BE2C (cell line): ENCODE measurements around the gene ATP5F1D.

ENCODE experiments used
- DNase-seq: peaks from one replicate; pipeline ENCODE4 v3.0.0-alpha.2; 2020
- H3K27me3 ChIP-seq: fragments of 250-450 bp; sonication (Bioruptor Pico); 2 replicates; pipeline ENCODE4 v1.5.1; 2020; ENCODE audit warnings: mild to moderate bottlenecking
- H3K36me3 ChIP-seq: fragments of 250-450 bp; sonication (Bioruptor Pico); 2 replicates; pipeline ENCODE4 v1.5.1; 2020; ENCODE audit warnings: mild to moderate bottlenecking
- H3K4me1 ChIP-seq: fragments of 250-450 bp; sonication (Bioruptor Pico); 2 replicates; pipeline ENCODE4 v1.5.1; 2020
- H3K4me3 ChIP-seq: 2 replicates; pipeline ENCODE4 v1.5.1; 2011; ENCODE audit warnings: low read depth, low read length
- H3K9me3 ChIP-seq: fragments of 250-450 bp; sonication (Bioruptor Pico); 2 replicates; pipeline ENCODE4 v1.5.1; 2020
- TF ChIP-seq, protein P1 (sequence below): IDR thresholded peaks from 2 replicates; pipeline ENCODE4 v1.5.1; 2012; ENCODE audit warnings: mild to moderate bottlenecking, low read depth, low read length

The ATP5F1D gene

DNA sequence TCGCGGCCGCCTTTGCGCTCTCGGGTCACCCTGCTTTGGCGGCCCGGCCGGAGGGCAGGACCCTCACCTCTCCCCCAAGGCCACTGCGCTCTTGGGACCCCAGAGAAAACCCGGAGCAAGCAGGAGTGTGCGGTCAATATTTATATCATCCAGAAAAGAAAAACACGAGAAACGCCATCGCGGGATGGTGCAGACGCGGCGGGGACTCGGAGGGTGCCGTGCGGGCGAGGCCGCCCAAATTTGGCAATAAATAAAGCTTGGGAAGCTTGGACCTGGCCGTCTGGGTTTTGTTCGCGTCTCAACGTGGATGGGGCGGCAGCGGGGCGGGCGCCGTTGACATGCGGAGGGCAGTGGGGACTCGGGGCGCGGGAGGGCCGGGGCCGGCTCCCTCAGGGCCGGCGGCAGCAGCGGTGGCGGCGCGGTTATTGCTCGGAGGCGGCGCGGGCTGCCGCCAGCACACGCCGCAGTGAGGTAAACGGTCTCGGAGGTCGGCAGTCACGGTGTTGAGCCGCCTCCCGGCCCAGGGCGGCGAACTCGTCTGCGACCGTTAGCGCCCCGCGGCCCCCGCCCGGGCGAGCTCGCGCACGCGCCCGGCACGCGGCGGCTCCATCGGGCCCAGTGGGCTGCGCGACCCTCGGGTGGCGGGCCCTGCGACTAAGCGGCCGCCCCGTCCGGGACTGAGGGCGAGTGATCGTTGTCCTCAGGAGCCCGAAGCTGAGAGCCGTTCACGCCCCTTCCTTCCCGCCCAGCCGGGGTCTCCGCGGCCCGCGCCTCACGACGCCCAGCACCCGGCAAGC lies 13.2 kb upstream of the ATP5F1D start:
- peaks cover 44% of the 10 kb centered on the region for H3K36me3 ChIP-seq
- H3K27me3 ChIP-seq: no peaks in the 10 kb centered on the region
- no peak overlapping the region for H3K4me3 ChIP-seq
- H3K9me3 ChIP-seq: no peaks in the 10 kb centered on the region
- TF ChIP-seq, protein P1, sequence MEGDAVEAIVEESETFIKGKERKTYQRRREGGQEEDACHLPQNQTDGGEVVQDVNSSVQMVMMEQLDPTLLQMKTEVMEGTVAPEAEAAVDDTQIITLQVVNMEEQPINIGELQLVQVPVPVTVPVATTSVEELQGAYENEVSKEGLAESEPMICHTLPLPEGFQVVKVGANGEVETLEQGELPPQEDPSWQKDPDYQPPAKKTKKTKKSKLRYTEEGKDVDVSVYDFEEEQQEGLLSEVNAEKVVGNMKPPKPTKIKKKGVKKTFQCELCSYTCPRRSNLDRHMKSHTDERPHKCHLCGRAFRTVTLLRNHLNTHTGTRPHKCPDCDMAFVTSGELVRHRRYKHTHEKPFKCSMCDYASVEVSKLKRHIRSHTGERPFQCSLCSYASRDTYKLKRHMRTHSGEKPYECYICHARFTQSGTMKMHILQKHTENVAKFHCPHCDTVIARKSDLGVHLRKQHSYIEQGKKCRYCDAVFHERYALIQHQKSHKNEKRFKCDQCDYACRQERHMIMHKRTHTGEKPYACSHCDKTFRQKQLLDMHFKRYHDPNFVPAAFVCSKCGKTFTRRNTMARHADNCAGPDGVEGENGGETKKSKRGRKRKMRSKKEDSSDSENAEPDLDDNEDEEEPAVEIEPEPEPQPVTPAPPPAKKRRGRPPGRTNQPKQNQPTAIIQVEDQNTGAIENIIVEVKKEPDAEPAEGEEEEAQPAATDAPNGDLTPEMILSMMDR: no peak
- H3K4me1 ChIP-seq: peaks cover 14% of the 10 kb centered on the region
- no peak for DNase-seq

DNA sequence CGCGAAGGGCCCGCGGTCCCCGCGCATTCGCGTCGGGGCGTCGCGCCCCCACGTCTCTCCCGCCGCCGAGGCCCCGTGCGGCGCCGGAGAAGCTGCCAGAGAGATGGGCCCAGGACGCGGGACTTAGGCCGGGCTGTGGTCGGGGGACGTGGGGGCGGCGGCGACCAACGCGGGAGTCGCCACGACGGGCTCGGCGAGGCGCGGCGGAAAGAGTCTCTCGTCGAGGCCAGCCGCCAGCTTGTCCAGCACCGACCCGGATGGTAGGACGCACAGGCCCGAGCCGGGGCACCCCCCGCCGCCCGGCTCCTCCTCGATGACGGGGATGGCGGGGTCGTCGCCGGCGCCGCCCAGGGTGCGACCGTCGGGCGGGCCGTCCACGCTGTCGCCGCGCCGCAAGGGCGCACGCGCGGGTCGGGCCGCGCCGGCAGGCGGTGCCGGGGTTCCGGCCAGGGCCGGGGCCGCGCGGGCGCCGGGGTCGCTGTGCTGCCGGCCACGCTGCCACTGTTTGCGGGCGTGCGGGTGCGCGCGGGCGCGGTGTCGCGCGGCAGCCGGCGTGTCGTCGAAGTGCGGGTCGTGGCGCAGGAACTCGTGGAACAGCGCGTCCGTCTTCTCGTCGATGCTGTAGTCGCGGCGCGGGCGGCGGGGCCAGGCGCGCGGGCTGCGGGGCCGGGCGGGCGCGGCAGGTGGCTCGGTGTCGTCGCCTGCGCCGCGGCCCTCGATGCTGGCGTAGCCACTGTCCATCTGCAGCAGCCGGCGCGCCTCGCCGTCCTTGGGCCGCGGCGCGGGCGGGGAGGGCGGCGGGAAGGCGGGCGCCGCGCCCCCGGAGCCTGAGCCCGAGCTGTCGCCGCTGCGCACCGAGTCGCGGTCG lies 12.3 kb upstream of the ATP5F1D start:
- no peak for DNase-seq
- Histone ChIP-seq H3K4me3 (no peak overlapping the region), H3K4me1 (peaks cover 10% of the 10 kb centered on the region), H3K27me3 (no peaks in the 10 kb centered on the region), H3K9me3 (no peaks in the 10 kb centered on the region), H3K36me3 (peaks cover 42% of the 10 kb centered on the region)
- TF ChIP-seq, protein P1: no peak

DNA sequence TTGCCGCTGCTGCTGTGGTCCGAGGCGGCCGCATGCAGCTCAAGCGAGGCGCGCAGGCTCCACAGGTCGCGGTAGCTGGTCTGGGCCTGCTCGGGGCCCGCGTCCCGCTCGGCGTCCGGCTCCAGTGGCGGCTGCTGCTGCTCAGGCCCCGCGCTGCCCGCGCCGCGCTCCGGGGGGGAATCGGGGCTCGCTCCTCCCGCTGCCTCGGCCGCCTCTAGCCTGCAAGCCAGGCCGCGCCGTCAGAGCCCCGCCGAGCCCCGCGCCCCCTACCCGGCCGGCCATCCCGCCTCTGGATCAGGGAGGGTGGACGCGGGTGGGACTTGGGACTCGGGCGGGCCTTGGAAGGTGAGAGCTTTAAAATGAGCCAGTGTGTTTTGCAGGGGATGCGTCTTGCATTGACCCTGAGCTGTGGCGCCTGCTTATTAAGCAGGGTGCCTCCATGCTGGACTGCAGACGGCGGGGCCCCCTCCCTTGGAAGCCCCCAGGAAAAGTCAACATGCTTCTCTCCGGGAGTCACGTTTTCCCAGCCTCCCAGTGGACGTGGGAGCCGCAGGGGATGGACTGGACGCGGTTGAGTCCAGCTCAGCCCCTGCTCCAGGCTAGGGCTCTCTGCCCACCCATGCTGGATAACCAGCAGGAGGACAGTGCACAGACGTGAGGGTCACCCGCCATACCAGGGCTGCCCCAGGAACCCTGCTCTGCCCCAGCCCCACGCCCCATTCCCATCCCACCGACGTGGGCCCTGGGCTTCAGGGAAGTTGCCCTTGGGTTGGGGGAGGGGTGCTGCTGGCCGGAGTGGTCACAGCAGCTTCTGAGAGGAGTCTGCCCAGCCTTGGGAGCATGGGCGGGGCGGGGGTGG lies 11.4 kb upstream of the ATP5F1D start:
- H3K27me3 ChIP-seq: no peaks in the 10 kb centered on the region
- no peak for DNase-seq
- peaks cover 10% of the 10 kb centered on the region for H3K4me1 ChIP-seq
- TF ChIP-seq, protein P1: no peak
- H3K4me3 ChIP-seq: no peak overlapping the region
- H3K9me3 ChIP-seq: no peaks in the 10 kb centered on the region
- H3K36me3 ChIP-seq: peaks cover 43% of the 10 kb centered on the region

DNA sequence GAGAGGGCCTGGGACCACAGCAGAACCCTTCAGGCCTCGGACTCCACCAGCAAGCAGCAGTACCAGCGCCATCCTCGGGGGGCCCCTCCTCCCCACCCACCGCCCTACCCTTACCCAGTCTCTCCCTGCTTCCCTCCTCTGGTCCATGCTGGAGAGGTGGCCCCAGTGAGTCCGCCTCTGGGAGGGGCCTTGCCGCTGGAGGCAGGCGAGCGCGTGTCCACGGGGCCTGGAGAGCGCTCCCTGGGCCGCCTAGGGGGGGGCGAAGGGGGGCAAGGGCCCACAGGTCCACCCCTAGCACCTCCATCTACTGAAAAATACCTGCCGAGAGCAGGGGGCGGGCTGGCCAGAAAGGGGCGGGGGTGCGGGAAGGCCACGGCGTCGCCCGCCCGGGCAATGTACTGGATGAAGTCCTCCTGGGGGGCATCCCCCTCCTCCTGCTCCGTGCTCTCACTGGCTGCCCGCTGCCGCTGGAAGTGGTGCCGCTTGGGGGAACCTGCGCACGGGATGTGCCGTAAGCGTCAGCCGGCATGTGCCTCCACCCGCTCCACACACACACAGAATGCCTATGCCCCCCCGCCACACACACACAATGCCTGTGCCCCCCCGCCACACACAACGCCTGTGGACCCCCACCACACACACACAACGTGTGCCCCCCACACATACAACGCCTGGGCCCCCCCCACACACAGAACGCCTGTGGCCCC lies 10.6 kb upstream of the ATP5F1D start:
- Histone ChIP-seq H3K4me1 (peaks cover 10% of the 10 kb centered on the region), H3K27me3 (no peaks in the 10 kb centered on the region), H3K9me3 (no peaks in the 10 kb centered on the region), H3K4me3 (no peak overlapping the region), H3K36me3 (peaks cover 42% of the 10 kb centered on the region)
- DNase-seq: no peak
- TF ChIP-seq, protein P1: no peak

DNA sequence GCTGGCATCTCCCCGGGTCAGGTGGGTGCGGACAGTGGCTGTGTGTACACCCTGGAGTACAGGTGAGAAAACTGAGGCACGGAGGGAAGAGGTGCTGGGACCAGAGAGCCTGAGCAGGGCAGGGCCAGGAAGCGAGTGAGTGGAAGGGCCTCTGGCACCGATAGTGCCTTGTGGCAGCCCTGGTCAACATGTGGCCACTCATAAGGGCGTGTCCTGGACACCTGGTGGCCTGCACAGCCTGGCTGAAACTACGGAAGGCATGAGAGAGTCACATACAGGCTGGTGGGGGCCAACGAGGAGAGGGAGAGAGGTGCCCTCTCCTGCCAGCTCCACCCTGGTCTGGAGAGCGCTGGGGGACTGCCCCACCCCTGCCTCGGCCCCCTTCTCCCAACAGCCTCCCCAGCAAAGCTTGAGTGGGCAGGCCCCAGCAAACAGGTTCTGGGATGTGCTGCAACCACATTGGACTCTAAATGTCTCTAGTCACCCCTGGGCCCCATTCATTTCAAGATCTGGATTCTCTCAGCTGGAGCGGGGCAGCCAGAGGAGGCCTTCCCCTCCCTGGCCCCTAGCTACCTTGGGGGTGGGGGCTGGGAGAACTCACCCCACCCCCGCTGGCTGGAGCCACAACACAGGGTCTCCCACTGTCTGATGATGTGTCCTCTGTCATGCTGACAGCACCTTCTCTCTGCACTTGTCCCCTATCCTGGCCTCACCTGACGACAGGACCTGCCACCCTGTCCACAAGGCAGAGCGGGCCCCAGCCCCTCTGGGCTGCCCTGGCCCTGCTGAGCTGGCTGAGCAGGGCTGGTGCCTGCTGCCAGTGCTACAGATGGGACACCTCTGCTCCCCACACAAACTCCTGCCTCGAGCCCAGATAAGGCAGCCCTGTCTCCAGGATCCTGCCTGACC lies 9.6 kb upstream of the ATP5F1D start:
- no peak for DNase-seq
- H3K4me1 ChIP-seq: peaks cover 10% of the 10 kb centered on the region
- H3K27me3 ChIP-seq: no peaks in the 10 kb centered on the region
- H3K4me3 ChIP-seq: no peak overlapping the region
- peaks cover 32% of the 10 kb centered on the region for H3K36me3 ChIP-seq
- TF ChIP-seq, protein P1: no peak
- no peaks in the 10 kb centered on the region for H3K9me3 ChIP-seq
